H1 (cell line): Measurements from ENCODE around the gene HECTD4. TPM values are rescaled to one million over a fixed set of nuclear protein-coding genes. Genes with fewer than 3 reads are reported as not detected.

ENCODE experiments used
- CHD1 ChIP-seq: IDR thresholded peaks from 2 replicates; pipeline ENCODE4 v1.6.1; 2012; ENCODE audit warnings: low read depth, low read length, improper control_type of control experiment
- SIN3A ChIP-seq, 2 experiments: IDR thresholded peaks in 1 of 2; conservative IDR thresholded peaks in 1 of 2; 2 replicates each; pipeline ENCODE4 v1.6.1; 2011 to 2012; ENCODE audit warnings: low read length in 2 of 2, improper control_type of control experiment in 1 of 2, low read depth in 1 of 2, mild to moderate bottlenecking in 1 of 2
- polyA plus RNA-seq, 7 experiments: library from polyadenylated mRNA; depleted of rRNA in 3 of 7; stranded (reverse) in 5 of 7; unstranded in 2 of 7; fragments of >200 nt in 5 of 7; fragments of 200-250 nt in 2 of 7; gene quantifications; 1 replicate in 5 of 7; 2 replicates in 1 of 7; 4 replicates in 1 of 7; pipeline versions ENCODE4 v1.2.1 to v1.2.3, GENCODE V29; 2011 to 2013; ENCODE audit warnings: missing spikeins in 2 of 7, mixed read lengths in 2 of 7
- total RNA-seq: library from RNA; stranded (reverse); fragmentation: NEBNext Ultra II Directional; extraction: Animal tissue kit (Norgen Biotek cat#: 25700); gene quantifications from 2 replicates; pipeline ENCODE4 v1.2.1, GENCODE V29; 2021

Gene HECTD4
- total and polyA plus RNA-seq, 2 of the 8 experiments (the other 6 are each of a cell fraction or from before 2014, with no cell fraction given): 6.5 to 33.7 TPM

GRCh38 chr12:112370868-112371510, 11.2 kb downstream of the HECTD4 start (continued):
- TF ChIP-seq SIN3A (conservative IDR thresholded peaks at IDR 0.05 in 1 of 2, IDR thresholded peaks at IDR 0.05 in 1 of 2; ENCODE audit: low read depth in 1 of 2, low read length in 2 of 2): no peak
- TF ChIP-seq CHD1: no peak
